ENCODE results near the gene IL1RAP.

IL1RAP gene

DNA sequence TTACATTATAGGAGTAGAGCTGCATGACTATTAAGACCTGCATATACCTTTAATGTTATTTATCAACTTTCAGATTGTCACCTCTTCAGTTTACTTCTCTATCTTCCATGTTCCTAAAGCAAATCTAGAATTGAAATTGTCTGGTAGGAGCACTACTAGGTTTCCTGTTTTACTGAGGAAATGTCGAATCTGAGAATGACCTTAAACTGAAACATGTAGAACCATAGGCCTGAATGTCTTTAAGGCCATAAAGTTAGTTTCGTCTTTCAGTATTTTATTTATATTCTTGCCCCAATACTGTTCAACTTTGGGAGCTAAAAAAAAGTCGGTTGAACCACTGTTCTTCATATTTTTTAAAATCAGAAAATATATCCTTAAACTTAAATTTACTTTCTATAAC, 92.7 kb downstream of the IL1RAP start:
- no peak for DNase-seq (ENCODE audit: low read depth in 1 of 2, low spot score in 1 of 2)
- no peaks in the 10 kb centered on the region for H3K27me3 ChIP-seq (ENCODE audit: insufficient read depth, poor library complexity, severe bottlenecking)
- no peak overlapping the region for H3K27ac ChIP-seq (replicated peaks)
- TF ChIP-seq POLR2AphosphoS5 (IDR thresholded peaks at IDR 0.05; ENCODE audit: low read depth): no peak
- TF ChIP-seq, protein P1, sequence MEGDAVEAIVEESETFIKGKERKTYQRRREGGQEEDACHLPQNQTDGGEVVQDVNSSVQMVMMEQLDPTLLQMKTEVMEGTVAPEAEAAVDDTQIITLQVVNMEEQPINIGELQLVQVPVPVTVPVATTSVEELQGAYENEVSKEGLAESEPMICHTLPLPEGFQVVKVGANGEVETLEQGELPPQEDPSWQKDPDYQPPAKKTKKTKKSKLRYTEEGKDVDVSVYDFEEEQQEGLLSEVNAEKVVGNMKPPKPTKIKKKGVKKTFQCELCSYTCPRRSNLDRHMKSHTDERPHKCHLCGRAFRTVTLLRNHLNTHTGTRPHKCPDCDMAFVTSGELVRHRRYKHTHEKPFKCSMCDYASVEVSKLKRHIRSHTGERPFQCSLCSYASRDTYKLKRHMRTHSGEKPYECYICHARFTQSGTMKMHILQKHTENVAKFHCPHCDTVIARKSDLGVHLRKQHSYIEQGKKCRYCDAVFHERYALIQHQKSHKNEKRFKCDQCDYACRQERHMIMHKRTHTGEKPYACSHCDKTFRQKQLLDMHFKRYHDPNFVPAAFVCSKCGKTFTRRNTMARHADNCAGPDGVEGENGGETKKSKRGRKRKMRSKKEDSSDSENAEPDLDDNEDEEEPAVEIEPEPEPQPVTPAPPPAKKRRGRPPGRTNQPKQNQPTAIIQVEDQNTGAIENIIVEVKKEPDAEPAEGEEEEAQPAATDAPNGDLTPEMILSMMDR (IDR thresholded peaks at IDR 0.05; ENCODE audit: insufficient read depth, low read length): no peak
- TF ChIP-seq, protein P2, sequence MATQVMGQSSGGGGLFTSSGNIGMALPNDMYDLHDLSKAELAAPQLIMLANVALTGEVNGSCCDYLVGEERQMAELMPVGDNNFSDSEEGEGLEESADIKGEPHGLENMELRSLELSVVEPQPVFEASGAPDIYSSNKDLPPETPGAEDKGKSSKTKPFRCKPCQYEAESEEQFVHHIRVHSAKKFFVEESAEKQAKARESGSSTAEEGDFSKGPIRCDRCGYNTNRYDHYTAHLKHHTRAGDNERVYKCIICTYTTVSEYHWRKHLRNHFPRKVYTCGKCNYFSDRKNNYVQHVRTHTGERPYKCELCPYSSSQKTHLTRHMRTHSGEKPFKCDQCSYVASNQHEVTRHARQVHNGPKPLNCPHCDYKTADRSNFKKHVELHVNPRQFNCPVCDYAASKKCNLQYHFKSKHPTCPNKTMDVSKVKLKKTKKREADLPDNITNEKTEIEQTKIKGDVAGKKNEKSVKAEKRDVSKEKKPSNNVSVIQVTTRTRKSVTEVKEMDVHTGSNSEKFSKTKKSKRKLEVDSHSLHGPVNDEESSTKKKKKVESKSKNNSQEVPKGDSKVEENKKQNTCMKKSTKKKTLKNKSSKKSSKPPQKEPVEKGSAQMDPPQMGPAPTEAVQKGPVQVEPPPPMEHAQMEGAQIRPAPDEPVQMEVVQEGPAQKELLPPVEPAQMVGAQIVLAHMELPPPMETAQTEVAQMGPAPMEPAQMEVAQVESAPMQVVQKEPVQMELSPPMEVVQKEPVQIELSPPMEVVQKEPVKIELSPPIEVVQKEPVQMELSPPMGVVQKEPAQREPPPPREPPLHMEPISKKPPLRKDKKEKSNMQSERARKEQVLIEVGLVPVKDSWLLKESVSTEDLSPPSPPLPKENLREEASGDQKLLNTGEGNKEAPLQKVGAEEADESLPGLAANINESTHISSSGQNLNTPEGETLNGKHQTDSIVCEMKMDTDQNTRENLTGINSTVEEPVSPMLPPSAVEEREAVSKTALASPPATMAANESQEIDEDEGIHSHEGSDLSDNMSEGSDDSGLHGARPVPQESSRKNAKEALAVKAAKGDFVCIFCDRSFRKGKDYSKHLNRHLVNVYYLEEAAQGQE (IDR thresholded peaks at IDR 0.05; ENCODE audit: insufficient replicate concordance, low read depth): no peak
- TF ChIP-seq GABPA (IDR thresholded peaks at IDR 0.05; ENCODE audit: low read depth): no peak
- no peak for TF ChIP-seq SPI1 (IDR thresholded peaks at IDR 0.05; ENCODE audit: borderline replicate concordance, low read depth)
- H3K4me3 ChIP-seq (replicated peaks; ENCODE audit: insufficient read depth, low read length): no peak overlapping the region

DNA sequence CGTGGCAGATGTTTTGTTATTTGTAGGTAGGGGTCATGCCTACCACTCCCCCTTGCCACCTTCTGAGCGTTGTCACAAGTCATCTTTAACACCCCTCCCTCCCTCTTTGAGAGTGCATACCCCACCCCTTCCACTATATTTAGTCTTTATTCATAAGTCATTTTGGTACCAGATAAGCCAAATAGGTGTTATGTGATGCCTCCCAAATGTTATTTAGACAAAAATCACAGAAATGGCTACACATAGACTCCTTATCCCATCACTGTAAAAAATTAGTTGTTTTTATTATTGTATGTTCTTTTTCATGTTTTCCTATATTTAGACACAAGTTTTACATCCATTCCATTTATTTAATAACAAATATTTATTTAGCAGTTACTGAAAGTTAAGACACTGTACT, 93.1 kb downstream of the IL1RAP start:
- H3K27me3 ChIP-seq (ENCODE audit: insufficient read depth, poor library complexity, severe bottlenecking): no peaks in the 10 kb centered on the region
- no peak for TF ChIP-seq GABPA (IDR thresholded peaks at IDR 0.05; ENCODE audit: low read depth)
- TF ChIP-seq, protein P1 (IDR thresholded peaks at IDR 0.05; ENCODE audit: insufficient read depth, low read length): no peak
- TF ChIP-seq, protein P2 (IDR thresholded peaks at IDR 0.05; ENCODE audit: insufficient replicate concordance, low read depth): no peak
- TF ChIP-seq SPI1 (IDR thresholded peaks at IDR 0.05; ENCODE audit: borderline replicate concordance, low read depth): no peak
- no peak for TF ChIP-seq POLR2AphosphoS5 (IDR thresholded peaks at IDR 0.05; ENCODE audit: low read depth)
- H3K4me3 ChIP-seq (replicated peaks; ENCODE audit: insufficient read depth, low read length): no peak overlapping the region
- no peak for DNase-seq (ENCODE audit: low read depth in 1 of 2, low spot score in 1 of 2)
- H3K27ac ChIP-seq (replicated peaks): no peak overlapping the region

DNA sequence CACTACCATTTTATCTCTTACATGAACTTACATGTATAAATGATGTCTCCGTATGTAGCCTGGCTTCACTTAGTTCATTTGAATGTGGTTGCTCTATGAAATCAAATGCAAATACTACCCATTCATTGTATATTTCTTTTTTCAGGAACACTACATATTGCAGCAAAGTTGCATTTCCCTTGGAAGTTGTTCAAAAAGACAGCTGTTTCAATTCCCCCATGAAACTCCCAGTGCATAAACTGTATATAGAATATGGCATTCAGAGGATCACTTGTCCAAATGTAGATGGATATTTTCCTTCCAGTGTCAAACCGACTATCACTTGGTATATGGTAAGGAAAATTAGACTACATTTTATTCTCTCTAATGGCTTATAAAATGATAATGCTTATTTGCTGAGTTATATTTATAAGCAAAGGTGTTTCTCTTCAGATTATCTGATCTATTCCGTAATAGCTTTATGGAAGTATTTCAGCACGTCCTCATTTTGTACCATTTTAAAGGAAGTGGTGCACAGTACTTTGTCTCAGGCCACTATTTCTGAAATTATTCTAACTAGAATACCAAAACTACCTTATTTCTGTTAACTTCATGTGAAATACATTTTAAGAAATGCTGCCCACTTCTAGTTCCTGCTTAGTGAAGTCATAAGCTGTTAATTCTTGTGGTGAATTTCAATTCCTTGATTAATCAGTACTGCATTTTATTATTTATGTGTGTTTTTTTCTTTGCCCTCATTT, 95.1 kb downstream of the IL1RAP start:
- peak overlapping the region; percentile 52 for H3K27ac ChIP-seq (replicated peaks)
- TF ChIP-seq SPI1 (IDR thresholded peaks at IDR 0.05; ENCODE audit: borderline replicate concordance, low read depth) (peak; percentile 54; the same call in 1 of the 2 replicates), GABPA (IDR thresholded peaks at IDR 0.05; ENCODE audit: low read depth) (no peak), POLR2AphosphoS5 (IDR thresholded peaks at IDR 0.05; ENCODE audit: low read depth) (no peak)
- TF ChIP-seq, protein P1 (IDR thresholded peaks at IDR 0.05; ENCODE audit: insufficient read depth, low read length): no peak
- H3K27me3 ChIP-seq (ENCODE audit: insufficient read depth, poor library complexity, severe bottlenecking): no peaks in the 10 kb centered on the region

More for the DNA sequence above, 95.1 kb downstream of the IL1RAP start:
- no peak overlapping the region for H3K4me3 ChIP-seq (replicated peaks; ENCODE audit: insufficient read depth, low read length)
- no peak for DNase-seq (ENCODE audit: low read depth in 1 of 2, low spot score in 1 of 2)
